Osteoblast (primary cell): ENCODE measurements around the gene CDKN2B-AS1. TPM values are rescaled to one million over a fixed set of nuclear protein-coding genes. Genes with fewer than 3 reads are reported as not detected.
A peak's percentile ranks its signal among the peaks of the same experiment; 100 is the strongest.

Source experiments
- DNase-seq: peaks from one replicate; pipeline ENCODE4 v3.0.0; 2011; ENCODE audit warnings: low spot score, mixed read lengths; ENCODE audit not compliant: insufficient read length; ENCODE audit errors: missing footprints
- H2AFZ ChIP-seq: 2 replicates; pipeline ENCODE4 v1.6.0; 2011; ENCODE audit warnings: mild to moderate bottlenecking, low read length
- H3K27ac ChIP-seq: 2 replicates; pipeline ENCODE4 v1.5.1; 2011; ENCODE audit warnings: mild to moderate bottlenecking, low read depth, low read length, moderate library complexity
- H3K27me3 ChIP-seq: 2 replicates; pipeline ENCODE4 v1.6.0; 2012; ENCODE audit warnings: mild to moderate bottlenecking, control low read depth, inconsistent platforms, low read length, moderate library complexity; ENCODE audit not compliant: insufficient read depth
- H3K36me3 ChIP-seq: 2 replicates; pipeline ENCODE4 v1.5.1; 2011; ENCODE audit warnings: mild to moderate bottlenecking, low read length, control low read depth, moderate library complexity; ENCODE audit not compliant: insufficient read depth
- H3K4me1 ChIP-seq: 2 replicates; pipeline ENCODE4 v1.5.1; 2011; ENCODE audit warnings: mild to moderate bottlenecking, low read length, control low read depth, moderate library complexity; ENCODE audit not compliant: insufficient read depth
- H3K4me2 ChIP-seq: 2 replicates; pipeline ENCODE4 v1.6.0; 2011; ENCODE audit warnings: mild to moderate bottlenecking, low read length; ENCODE audit not compliant: insufficient read depth
- H3K4me3 ChIP-seq: fragments of 200-600 bp; sonication (generic); 3 replicates; pipeline ENCODE4 v1.5.1; 2012; ENCODE audit warnings: mild to moderate bottlenecking, low read length, inconsistent platforms; ENCODE audit not compliant: insufficient read depth
- H3K79me2 ChIP-seq: 2 replicates; pipeline ENCODE4 v1.6.0; 2012; ENCODE audit warnings: mild to moderate bottlenecking, low read length, control low read depth, inconsistent platforms; ENCODE audit not compliant: insufficient read depth
- H3K9me3 ChIP-seq: 2 replicates; pipeline ENCODE4 v1.5.1; 2011; ENCODE audit warnings: low read depth, low read length, control low read depth
- H4K20me1 ChIP-seq: 2 replicates; pipeline ENCODE4 v1.6.0; 2012; ENCODE audit warnings: mild to moderate bottlenecking, low read length, control low read depth; ENCODE audit not compliant: insufficient read depth
- total RNA-seq: library from RNA; depleted of rRNA; stranded (reverse); fragments of >200 nt; gene quantifications from 2 replicates; pipeline ENCODE4 v1.2.3, GENCODE V29; 2012
- TF ChIP-seq, protein P1 (sequence below): IDR thresholded peaks from 2 replicates; pipeline ENCODE4 v1.5.1; 2011; ENCODE audit warnings: mild to moderate bottlenecking, low read depth, low read length, moderate library complexity; ENCODE audit errors: extremely low read depth

CDKN2B-AS1 gene
- total RNA-seq, 1 donor = 15.2 TPM

DNA sequence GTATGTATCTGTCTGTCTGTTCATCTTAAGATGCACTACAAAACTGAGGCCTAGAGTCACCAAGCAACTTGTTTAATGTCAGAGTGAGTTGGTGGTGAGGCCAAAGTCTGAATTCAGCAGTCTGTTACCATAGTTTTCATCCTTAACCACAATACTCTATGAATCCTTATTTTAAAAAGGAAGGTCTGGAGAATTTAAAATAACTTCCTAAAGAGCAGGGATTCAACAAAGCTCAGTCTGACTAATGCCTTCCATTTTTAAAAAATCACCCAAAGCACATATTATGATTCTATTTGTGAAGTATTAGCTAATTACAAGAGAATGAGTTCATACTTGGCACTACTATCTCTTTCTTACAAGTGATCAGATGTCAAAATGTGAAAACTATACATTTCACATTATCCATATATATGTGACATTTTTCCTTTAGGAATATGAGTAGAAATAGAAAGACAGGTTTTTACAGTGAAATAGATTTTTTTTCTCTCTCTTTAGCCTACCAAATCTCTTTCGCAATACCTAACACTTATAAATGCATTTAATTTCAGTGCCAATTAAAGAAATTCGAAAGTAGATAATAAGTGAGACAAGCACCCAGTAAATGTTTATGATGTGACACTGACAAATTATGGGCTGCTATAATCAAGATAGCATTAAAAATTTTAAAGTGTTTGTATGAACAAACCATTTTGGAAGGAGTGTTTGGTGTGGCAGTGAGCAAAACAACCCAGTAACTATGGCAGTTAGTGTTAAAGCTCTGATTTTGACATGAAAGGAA, 116.8 kb downstream of the CDKN2B-AS1 start:
- H3K4me1 ChIP-seq = peaks cover 24% of the 10 kb centered on the region
- peak overlapping the region; percentile 85 for H3K27ac ChIP-seq
- H3K79me2 ChIP-seq = no peaks in the 10 kb centered on the region
- H3K4me3 ChIP-seq = no peak overlapping the region
- H2AFZ ChIP-seq = no peak overlapping the region
- H3K9me3 ChIP-seq = no peaks in the 10 kb centered on the region
- no peaks in the 10 kb centered on the region for H3K36me3 ChIP-seq
- no peaks in the 10 kb centered on the region for H3K27me3 ChIP-seq
- peak overlapping the region; percentile 30 for H3K4me2 ChIP-seq
- no peak for DNase-seq
- no peaks in the 10 kb centered on the region for H4K20me1 ChIP-seq
- TF ChIP-seq, protein P1, sequence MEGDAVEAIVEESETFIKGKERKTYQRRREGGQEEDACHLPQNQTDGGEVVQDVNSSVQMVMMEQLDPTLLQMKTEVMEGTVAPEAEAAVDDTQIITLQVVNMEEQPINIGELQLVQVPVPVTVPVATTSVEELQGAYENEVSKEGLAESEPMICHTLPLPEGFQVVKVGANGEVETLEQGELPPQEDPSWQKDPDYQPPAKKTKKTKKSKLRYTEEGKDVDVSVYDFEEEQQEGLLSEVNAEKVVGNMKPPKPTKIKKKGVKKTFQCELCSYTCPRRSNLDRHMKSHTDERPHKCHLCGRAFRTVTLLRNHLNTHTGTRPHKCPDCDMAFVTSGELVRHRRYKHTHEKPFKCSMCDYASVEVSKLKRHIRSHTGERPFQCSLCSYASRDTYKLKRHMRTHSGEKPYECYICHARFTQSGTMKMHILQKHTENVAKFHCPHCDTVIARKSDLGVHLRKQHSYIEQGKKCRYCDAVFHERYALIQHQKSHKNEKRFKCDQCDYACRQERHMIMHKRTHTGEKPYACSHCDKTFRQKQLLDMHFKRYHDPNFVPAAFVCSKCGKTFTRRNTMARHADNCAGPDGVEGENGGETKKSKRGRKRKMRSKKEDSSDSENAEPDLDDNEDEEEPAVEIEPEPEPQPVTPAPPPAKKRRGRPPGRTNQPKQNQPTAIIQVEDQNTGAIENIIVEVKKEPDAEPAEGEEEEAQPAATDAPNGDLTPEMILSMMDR = no peak

DNA sequence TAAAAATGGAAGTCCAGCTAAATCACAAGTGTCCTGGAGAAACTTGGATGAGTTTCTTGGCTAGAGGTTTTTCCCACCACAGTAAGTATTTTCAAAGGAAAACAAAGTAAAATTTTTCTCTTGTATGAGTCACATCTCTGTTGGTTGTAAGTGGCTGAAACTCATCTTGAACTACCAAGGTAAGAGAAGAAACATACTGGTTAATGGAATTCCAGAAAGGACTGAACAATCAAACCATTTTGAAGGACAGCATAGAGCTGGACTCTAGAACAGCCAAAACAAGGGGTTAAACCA, 117.3 kb downstream of the CDKN2B-AS1 start:
- peak; percentile 79 for DNase-seq
- Histone ChIP-seq H3K4me2 (no peak overlapping the region), H4K20me1 (no peaks in the 10 kb centered on the region), H3K36me3 (no peaks in the 10 kb centered on the region), H3K4me3 (no peak overlapping the region), H3K27me3 (no peaks in the 10 kb centered on the region), H3K27ac (peak overlapping the region; percentile 85), H3K9me3 (no peaks in the 10 kb centered on the region), H2AFZ (no peak overlapping the region), H3K4me1 (peaks cover 24% of the 10 kb centered on the region), H3K79me2 (no peaks in the 10 kb centered on the region)
- TF ChIP-seq, protein P1 = no peak

DNA sequence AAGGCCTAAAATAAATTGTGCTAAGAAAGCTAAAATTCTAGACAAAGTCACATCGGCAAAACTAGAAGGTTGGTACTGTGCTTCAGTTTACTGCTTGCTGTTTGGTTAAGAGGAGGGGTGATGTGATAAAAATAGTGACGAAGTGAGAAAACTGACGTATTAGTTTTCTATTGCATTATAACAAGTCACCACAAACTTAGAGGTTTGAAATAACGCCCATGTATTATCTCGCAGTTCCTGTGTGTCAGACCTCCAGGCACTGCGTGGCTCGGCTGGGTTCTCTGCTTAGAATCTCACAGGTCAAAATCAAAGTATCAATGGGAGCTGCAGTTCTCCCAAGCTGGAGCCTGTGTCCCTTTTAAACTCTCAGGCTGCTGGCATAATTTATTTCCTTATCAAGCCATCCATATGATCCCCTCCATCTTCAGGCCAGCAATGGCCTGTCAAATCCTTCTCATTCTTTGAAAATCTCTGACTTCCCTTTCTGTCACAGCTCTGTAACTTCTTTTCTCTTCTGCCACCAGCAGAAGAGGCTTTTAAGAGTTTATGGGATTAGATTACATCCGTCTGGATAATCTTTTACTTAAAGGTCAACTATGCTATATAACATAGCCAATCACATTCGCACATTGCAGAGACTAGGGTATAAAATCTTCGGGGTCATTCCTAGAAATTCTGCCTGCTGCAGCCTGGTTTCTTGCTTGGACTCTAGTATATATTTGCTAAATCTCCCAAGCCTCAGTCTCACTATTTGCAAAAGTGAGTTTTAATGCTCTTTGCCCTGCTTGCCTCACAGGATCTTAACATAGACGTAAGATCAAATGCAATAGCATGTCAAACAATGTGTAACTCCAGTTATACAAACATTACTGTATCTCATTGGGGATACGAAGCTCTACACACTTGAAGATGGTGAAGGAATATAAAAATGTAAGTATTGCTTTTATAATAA, 118.6 kb downstream of the CDKN2B-AS1 start:
- H3K4me2 ChIP-seq = no peak overlapping the region
- peaks cover 32% of the 10 kb centered on the region for H3K4me1 ChIP-seq
- H4K20me1 ChIP-seq = no peaks in the 10 kb centered on the region
- H3K27ac ChIP-seq = no peak overlapping the region
- H3K36me3 ChIP-seq = no peaks in the 10 kb centered on the region
- H3K79me2 ChIP-seq = no peaks in the 10 kb centered on the region
- DNase-seq = no peak
- H3K9me3 ChIP-seq = no peaks in the 10 kb centered on the region
- H2AFZ ChIP-seq = no peak overlapping the region
- TF ChIP-seq, protein P1 = no peak
- H3K4me3 ChIP-seq = no peak overlapping the region
- no peaks in the 10 kb centered on the region for H3K27me3 ChIP-seq

DNA sequence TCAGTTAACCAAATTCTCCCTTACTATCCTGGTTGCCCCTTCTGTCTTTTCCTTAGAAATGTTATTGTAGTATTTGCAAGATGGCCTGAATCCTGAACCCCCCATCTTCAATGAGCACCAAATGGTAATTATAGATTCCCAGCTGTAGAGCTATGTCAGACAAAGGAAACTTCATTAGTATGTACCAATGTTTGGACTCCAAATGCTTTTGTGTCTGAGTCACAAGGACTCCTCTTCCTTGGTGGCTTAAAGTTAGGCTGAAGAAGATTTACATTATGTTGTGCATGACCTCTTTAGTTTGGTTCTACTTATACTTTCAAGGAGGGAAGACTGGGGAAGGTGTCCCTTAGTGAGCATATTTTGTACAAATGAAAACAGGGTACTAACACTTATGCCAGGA, 120.4 kb downstream of the CDKN2B-AS1 start:
- H4K20me1 ChIP-seq = no peaks in the 10 kb centered on the region
- peaks cover 34% of the 10 kb centered on the region for H3K4me1 ChIP-seq
- no peaks in the 10 kb centered on the region for H3K9me3 ChIP-seq
- H3K79me2 ChIP-seq = no peaks in the 10 kb centered on the region
- no peak for DNase-seq
- no peak overlapping the region for H3K4me3 ChIP-seq
- H3K36me3 ChIP-seq = no peaks in the 10 kb centered on the region
- TF ChIP-seq, protein P1 = no peak
- no peak overlapping the region for H2AFZ ChIP-seq
- H3K27me3 ChIP-seq = no peaks in the 10 kb centered on the region
- H3K27ac ChIP-seq = no peak overlapping the region
- H3K4me2 ChIP-seq = no peak overlapping the region
